SK-N-SH (cell line): Measurements from ENCODE around the gene EEIG1.

Experiments
- RAD21 ChIP-seq: IDR thresholded peaks from 2 replicates; pipeline ENCODE4 v1.6.1; 2012; ENCODE audit warnings: mild to moderate bottlenecking, low read length
- TCF12 ChIP-seq: IDR thresholded peaks from 2 replicates; pipeline ENCODE4 v1.4.0; 2012

DNA sequence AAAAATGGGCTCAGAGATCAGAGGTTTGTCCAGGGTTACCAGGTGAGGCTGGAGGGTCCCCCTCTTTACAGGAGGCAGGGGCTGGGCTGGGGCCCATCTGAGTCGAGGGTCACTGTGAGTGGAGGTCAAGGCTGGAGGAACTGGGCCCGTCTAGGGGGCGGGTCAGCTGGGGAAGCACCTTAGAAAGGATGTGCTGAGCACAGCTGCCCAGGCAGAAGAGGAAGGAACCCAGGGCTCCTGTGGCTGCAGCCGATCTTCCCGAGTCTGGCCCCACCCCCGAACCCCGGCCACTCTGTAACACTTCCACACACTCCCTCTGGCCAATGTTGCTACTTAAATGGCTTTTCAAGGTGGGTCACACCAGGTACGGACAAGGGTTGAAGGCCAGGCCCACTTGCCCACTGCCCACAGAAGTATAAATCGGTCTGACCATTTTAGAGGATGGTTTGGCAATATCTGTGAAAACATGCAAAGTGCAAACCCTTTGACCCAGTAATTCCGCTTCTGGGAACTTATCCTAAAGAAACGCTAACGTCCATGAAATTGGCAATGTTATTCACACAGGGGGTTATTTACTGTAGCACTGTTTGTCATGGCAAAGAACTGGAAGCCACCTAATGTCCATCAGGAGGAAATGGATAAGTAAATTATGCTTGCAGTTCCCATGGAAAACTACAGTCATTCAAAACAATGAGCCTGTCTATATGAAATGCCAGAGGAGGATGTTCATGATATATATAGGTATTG is 30.5 kb upstream of the EEIG1 start:
- TF ChIP-seq TCF12: no peak
- TF ChIP-seq RAD21: no peak
